Endothelial cell of umbilical vein (primary cell): ENCODE results near the gene PRCC. TPM values are rescaled to one million over a fixed set of nuclear protein-coding genes. Genes with fewer than 3 reads are reported as not detected.

Experiments
- BruUV-seq: library from RNA; stranded (reverse); fragments of 400-500 nt; replicated peaks from 2 replicates; lab custom pipeline; 2021; lab: Mats Ljungman, UMichigan
- CTCF ChIA-PET: fragments of 300-600, 350-600 bp; sonication (Branson Sonifier 250); formaldehyde crosslinking; loops from one replicate; lab custom pipeline; 2021; ENCODE audit warnings: antibody characterized with exemption, inconsistent platforms; lab: Charles Lee
- POLR2A ChIA-PET: fragments of 300-600, 350-600 bp; sonication (Branson Sonifier 250); formaldehyde crosslinking; loops from one replicate; lab custom pipeline; 2021; ENCODE audit warnings: antibody characterized with exemption, inconsistent platforms; lab: Charles Lee
- DNase-seq: peaks from one replicate; pipeline ENCODE4 v3.0.0-alpha.2; 2011; ENCODE audit warnings: low read depth, low spot score
- FAIRE-seq: peaks from 2 replicates; lab custom pipeline; 2011; peaks lifted over from hg19 to GRCh38; lab: Jason Lieb, UNC
- H2AFZ ChIP-seq: 2 replicates; pipeline ENCODE4 v1.6.0; 2012; ENCODE audit warnings: low read depth, low read length, control low read depth, inconsistent platforms
- H3K27ac ChIP-seq: 2 replicates; pipeline ENCODE4 v1.5.1; 2011; ENCODE audit warnings: low read depth, mild to moderate bottlenecking, control low read depth, low read length, moderate library complexity; ENCODE audit not compliant: insufficient read depth
- H3K27me3 ChIP-seq, 2 experiments: 2 replicates each; pipeline versions ENCODE4 v1.6.0 to v1.6.1; 2011; ENCODE audit warnings: low read length in 2 of 2, mixed read lengths in 1 of 2; ENCODE audit not compliant: control insufficient read depth in 2 of 2, insufficient read depth in 2 of 2
- H3K36me3 ChIP-seq, 2 experiments: 2 replicates in 1 of 2; 3 replicates in 1 of 2; pipeline ENCODE4 v1.5.1; 2011; ENCODE audit warnings: low read length in 2 of 2, mild to moderate bottlenecking in 1 of 2, moderate library complexity in 1 of 2; ENCODE audit not compliant: control insufficient read depth in 2 of 2, insufficient read depth in 2 of 2; ENCODE audit errors: extremely low read depth in 1 of 2
- H3K4me1 ChIP-seq: 3 replicates; pipeline ENCODE4 v1.5.1; 2011; ENCODE audit warnings: mild to moderate bottlenecking, low read length; ENCODE audit not compliant: control insufficient read depth, insufficient read depth; ENCODE audit errors: extremely low read depth
- H3K4me2 ChIP-seq: 2 replicates; pipeline ENCODE4 v1.6.1; 2011; ENCODE audit warnings: low read length, control low read depth, mixed read lengths; ENCODE audit not compliant: insufficient read depth
- H3K4me3 ChIP-seq, 3 experiments: fragments of 200-600 bp in 1 of 3; sonication (generic), shearing (Covaris generic) in 1 of 3; replicated peaks in 1 of 3; 2 replicates each; pipeline ENCODE4 v1.5.1; 2011 to 2016; ENCODE audit warnings: control low read depth in 3 of 3, low read length in 3 of 3, mild to moderate bottlenecking in 2 of 3, inconsistent platforms in 1 of 3, low read depth in 1 of 3, moderate library complexity in 1 of 3; ENCODE audit not compliant: insufficient read depth in 1 of 3
- H3K79me2 ChIP-seq: 2 replicates; pipeline ENCODE4 v1.6.0; 2012; ENCODE audit warnings: low read length, inconsistent platforms; ENCODE audit not compliant: control insufficient read depth, insufficient read depth
- H3K9ac ChIP-seq: replicated peaks from 2 replicates; pipeline ENCODE3; 2011; ENCODE audit warnings: low read length, control low read depth; ENCODE audit not compliant: insufficient read depth; ENCODE audit errors: extremely low read depth
- H3K9me1 ChIP-seq: replicated peaks from 3 replicates; pipeline ENCODE4 v1.6.0; 2011; ENCODE audit warnings: mild to moderate bottlenecking, low read length; ENCODE audit not compliant: control insufficient read depth, insufficient read depth; ENCODE audit errors: extremely low read depth
- H3K9me3 ChIP-seq: replicated peaks from 2 replicates; pipeline ENCODE4 v1.5.1; 2012; ENCODE audit warnings: low read length, inconsistent platforms; ENCODE audit not compliant: control insufficient read depth, insufficient read depth
- H4K20me1 ChIP-seq: replicated peaks from 2 replicates; pipeline ENCODE3; 2011; ENCODE audit warnings: mild to moderate bottlenecking, low read length; ENCODE audit not compliant: control insufficient read depth, insufficient read depth; ENCODE audit errors: extremely low read depth
- EZH2 ChIP-seq: IDR thresholded peaks from 2 replicates; pipeline ENCODE4 v1.6.1; 2012; ENCODE audit warnings: borderline replicate concordance, low read depth, mild to moderate bottlenecking, moderate library complexity, low read length, inconsistent platforms; ENCODE audit not compliant: severe bottlenecking
- FOS ChIP-seq: IDR thresholded peaks from 2 replicates; pipeline ENCODE4 v1.6.1; 2011; ENCODE audit warnings: mild to moderate bottlenecking, low read length, moderate library complexity, borderline replicate concordance; ENCODE audit not compliant: insufficient read depth
- GATA2 ChIP-seq: IDR thresholded peaks from 2 replicates; pipeline ENCODE4 v1.7.0; 2011; ENCODE audit warnings: low read depth, mild to moderate bottlenecking, moderate library complexity, mixed read lengths, low read length; ENCODE audit not compliant: insufficient read length, insufficient read depth
- JUN ChIP-seq: IDR thresholded peaks from 2 replicates; pipeline ENCODE4 v1.6.1; 2011; ENCODE audit warnings: borderline replicate concordance, low read depth; ENCODE audit not compliant: insufficient read length, insufficient read depth
- MYC ChIP-seq: IDR thresholded peaks from one replicate; pipeline ENCODE4 v1.6.1; 2011; ENCODE audit warnings: mild to moderate bottlenecking, low read depth, low read length
- POLR2A ChIP-seq: IDR thresholded peaks from 2 replicates; pipeline ENCODE4 v1.6.1; 2012; ENCODE audit warnings: low read depth, mild to moderate bottlenecking, control low read depth, low read length
- POLR2AphosphoS5 ChIP-seq: IDR thresholded peaks from 2 replicates; pipeline ENCODE4 v1.6.1; 2012; ENCODE audit warnings: low read depth, mild to moderate bottlenecking, control low read depth, low read length, moderate library complexity; ENCODE audit not compliant: insufficient read depth
- dilution Hi-C: fragments of 300-500 bp; cut with MboI; formaldehyde crosslinking; loops from one replicate; pipeline ENCODE4 v1.15.0; 2019; ENCODE audit warnings: low sequenced_read_pairs; ENCODE audit not compliant: extremely low pct_ligation_motif_present
- intact Hi-C: fragments of 100-400 bp; cut with micrococcal nuclease; formaldehyde crosslinking; loops from one replicate; pipeline ENCODE4 v1.10.0; 2022
- polyA plus RNA-seq, 4 experiments: library from polyadenylated mRNA; depleted of rRNA in 3 of 4; stranded (reverse) in 3 of 4; unstranded in 1 of 4; fragments of >200 nt; gene quantifications; 2 replicates each; pipeline versions ENCODE4 v1.2.1 to v1.2.3, GENCODE V29; 2011 to 2012; ENCODE audit warnings: missing spikeins in 1 of 4
- total RNA-seq: library from RNA; stranded (reverse); gene quantifications from 2 replicates; pipeline ENCODE4 v1.2.3, GENCODE V29; 2021
- TF ChIP-seq, protein P1 (sequence below), 2 donors: IDR thresholded peaks; 1 replicate in 1 of 2; 2 replicates in 1 of 2; pipeline ENCODE4 v1.5.1; 2011; ENCODE audit warnings: low read length in 2 of 2, mild to moderate bottlenecking in 2 of 2, moderate library complexity in 2 of 2, control low read depth in 1 of 2, inconsistent platforms in 1 of 2, low read depth in 1 of 2; ENCODE audit not compliant: insufficient read depth in 1 of 2; ENCODE audit errors: extremely low read depth in 1 of 2
- TF ChIP-seq, protein P2 (sequence below): IDR thresholded peaks from 2 replicates; pipeline ENCODE4 v1.6.1; 2011; ENCODE audit not compliant: insufficient read depth, insufficient read length

The PRCC gene
- total and polyA plus RNA-seq, 2 donors (not counting 3 experiments of a cell fraction or from before 2014, with no cell fraction given), result 71.5 to 77.4 TPM

DNA sequence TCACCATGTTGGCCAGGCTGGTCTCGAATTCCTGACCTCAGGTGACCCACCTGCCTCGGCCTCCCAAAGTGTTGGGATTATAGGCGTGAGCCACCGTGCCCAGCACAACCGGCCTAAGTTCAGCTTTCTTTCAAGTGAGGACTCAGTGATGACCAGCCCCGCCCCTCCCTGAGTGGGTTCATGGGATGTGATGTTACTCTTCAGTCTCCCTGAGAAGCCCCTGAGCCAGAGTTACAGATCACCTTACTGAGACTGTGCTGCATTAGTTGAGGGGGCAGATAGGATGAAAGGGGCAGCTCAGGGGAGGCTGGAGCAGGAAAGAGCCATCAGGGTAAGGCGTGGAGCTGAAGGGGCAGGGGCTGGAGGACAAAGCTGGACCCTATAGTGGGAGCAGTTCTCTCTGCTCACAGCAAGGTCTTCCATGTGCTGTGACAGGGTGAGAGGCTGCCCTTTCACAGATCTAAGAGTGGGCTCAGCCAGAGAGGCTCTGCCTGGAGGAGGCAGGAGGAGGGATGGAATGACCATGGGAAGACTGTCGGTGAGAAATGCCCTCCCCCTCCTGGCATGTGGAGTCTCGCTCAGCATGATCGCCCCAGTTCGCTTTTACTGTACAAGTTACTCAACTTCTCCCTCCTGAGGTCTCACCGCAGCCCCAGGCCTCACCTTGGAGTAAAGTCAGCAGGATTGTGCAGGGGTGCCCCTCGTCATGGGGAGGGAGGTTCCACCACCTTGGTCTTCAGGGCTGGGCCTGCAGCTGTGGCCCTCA, 35.9 kb downstream of the PRCC start:
- H3K9me3 ChIP-seq, result no peaks in the 10 kb centered on the region
- dilution Hi-C loops (no loop called here), intact Hi-C loops (no loop called here)
- POLR2A ChIA-PET, result no interaction called here
- no peaks in the 10 kb centered on the region for H4K20me1 ChIP-seq
- H3K4me1 ChIP-seq, result peaks cover 10% of the 10 kb centered on the region
- H3K79me2 ChIP-seq, result no peaks in the 10 kb centered on the region
- no peak for TF ChIP-seq FOS
- TF ChIP-seq MYC, result no peak
- no peak for TF ChIP-seq EZH2
- TF ChIP-seq, protein P1, sequence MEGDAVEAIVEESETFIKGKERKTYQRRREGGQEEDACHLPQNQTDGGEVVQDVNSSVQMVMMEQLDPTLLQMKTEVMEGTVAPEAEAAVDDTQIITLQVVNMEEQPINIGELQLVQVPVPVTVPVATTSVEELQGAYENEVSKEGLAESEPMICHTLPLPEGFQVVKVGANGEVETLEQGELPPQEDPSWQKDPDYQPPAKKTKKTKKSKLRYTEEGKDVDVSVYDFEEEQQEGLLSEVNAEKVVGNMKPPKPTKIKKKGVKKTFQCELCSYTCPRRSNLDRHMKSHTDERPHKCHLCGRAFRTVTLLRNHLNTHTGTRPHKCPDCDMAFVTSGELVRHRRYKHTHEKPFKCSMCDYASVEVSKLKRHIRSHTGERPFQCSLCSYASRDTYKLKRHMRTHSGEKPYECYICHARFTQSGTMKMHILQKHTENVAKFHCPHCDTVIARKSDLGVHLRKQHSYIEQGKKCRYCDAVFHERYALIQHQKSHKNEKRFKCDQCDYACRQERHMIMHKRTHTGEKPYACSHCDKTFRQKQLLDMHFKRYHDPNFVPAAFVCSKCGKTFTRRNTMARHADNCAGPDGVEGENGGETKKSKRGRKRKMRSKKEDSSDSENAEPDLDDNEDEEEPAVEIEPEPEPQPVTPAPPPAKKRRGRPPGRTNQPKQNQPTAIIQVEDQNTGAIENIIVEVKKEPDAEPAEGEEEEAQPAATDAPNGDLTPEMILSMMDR (IDR thresholded peaks at IDR 0.05; ENCODE audit: extremely low read depth in 1 of 2, insufficient read depth in 1 of 2, low read depth in 1 of 2, low read length in 2 of 2), result no peak
- TF ChIP-seq, protein P2, sequence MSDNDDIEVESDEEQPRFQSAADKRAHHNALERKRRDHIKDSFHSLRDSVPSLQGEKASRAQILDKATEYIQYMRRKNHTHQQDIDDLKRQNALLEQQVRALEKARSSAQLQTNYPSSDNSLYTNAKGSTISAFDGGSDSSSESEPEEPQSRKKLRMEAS, result no peak
- TF ChIP-seq POLR2A, result no peak
- no peak for TF ChIP-seq JUN
- TF ChIP-seq POLR2AphosphoS5, result no peak
- no peak for TF ChIP-seq GATA2
- H3K4me3 ChIP-seq, result no peak overlapping the region
- CTCF ChIA-PET, result interaction anchor here (0.9 to 4.4 kb wide), 6 partner anchors 11 to 125 kb away, joined by 3 to 39 read pairs (median 10); partner anchors contain the start of genes INSRR and NTRK1
- H2AFZ ChIP-seq, result no peak overlapping the region
- no peaks in the 10 kb centered on the region for H3K27me3 ChIP-seq
- DNase-seq (no peak), FAIRE-seq (no peak)
- H3K36me3 ChIP-seq, result peaks cover 5 to 17% of the 10 kb centered on the region in 2 experiments
- no peak overlapping the region for H3K9ac ChIP-seq
- H3K9me1 ChIP-seq, result no peaks in the 10 kb centered on the region
- H3K4me2 ChIP-seq, result no peak overlapping the region
- no TSS peak for BruUV-seq
- no peak overlapping the region for H3K27ac ChIP-seq
